Stomach (tissue), 9 donors: ENCODE measurements around the gene MYH6. TPM values are rescaled to one million over a fixed set of nuclear protein-coding genes. Genes with fewer than 3 reads are reported as not detected.
A peak's percentile ranks its signal among the peaks of the same experiment; 100 is the strongest.

ENCODE experiments used
- DNase-seq, 2 donors: peaks; one replicate each; pipeline versions ENCODE4 v3.0.0 to v3.0.0-alpha.2; 2013 to 2019
- H3K27ac ChIP-seq, 5 donors: fragments of 200-600 bp in 4 of 5; sonication (generic) in 4 of 5; one replicate each; pipeline ENCODE4 v1.5.1; 2013 to 2019; ENCODE audit warnings: mild to moderate bottlenecking in 1 of 5, moderate library complexity in 1 of 5
- H3K27me3 ChIP-seq, 3 donors: fragments of 200-600 bp; sonication (generic); one replicate each; pipeline ENCODE4 v1.5.1; 2017 to 2019; ENCODE audit warnings: mixed run types in 1 of 3
- H3K36me3 ChIP-seq, 4 donors: fragments of 200-600 bp; sonication (generic); 1 replicate in 3 of 4; 2 replicates in 1 of 4; pipeline ENCODE4 v1.5.1; 2016 to 2019
- H3K4me1 ChIP-seq, 4 donors: fragments of 200-600 bp; sonication (generic); one replicate each; pipeline ENCODE4 v1.5.1; 2016 to 2019
- H3K4me3 ChIP-seq, 4 donors: fragments of 200-600 bp; sonication (generic) in 3 of 4; one replicate each; pipeline ENCODE4 v1.5.1; 2016 to 2019; ENCODE audit warnings: mild to moderate bottlenecking in 1 of 4
- H3K9me3 ChIP-seq, 4 donors: fragments of 200-600 bp; sonication (generic); one replicate each; pipeline ENCODE4 v1.5.1; 2016 to 2019
- CTCF ChIP-seq, 7 experiments: fragments of 450-650 bp in 4 of 7; fragments of 200-600 bp in 3 of 7; sonication (generic) in 3 of 7; IDR thresholded peaks; one replicate each; pipeline ENCODE4 v1.5.1; 2016 to 2019; ENCODE audit warnings: antibody characterized with exemption in 7 of 7, control low read depth in 2 of 7, mild to moderate bottlenecking in 1 of 7
- EP300 ChIP-seq: sonication (generic); formaldehyde crosslinking; IDR thresholded peaks from one replicate; pipeline ENCODE4 v1.6.1; 2017; ENCODE audit warnings: antibody characterized with exemption
- POLR2A ChIP-seq, 4 donors: fragments of 450-650 bp; IDR thresholded peaks; one replicate each; pipeline ENCODE4 v1.6.1; 2016; ENCODE audit warnings: antibody characterized with exemption in 4 of 4, control low read depth in 2 of 4, mild to moderate bottlenecking in 1 of 4, moderate library complexity in 1 of 4
- POLR2AphosphoS5 ChIP-seq, 3 donors: sonication (generic); formaldehyde crosslinking; IDR thresholded peaks; one replicate each; pipeline ENCODE4 v1.6.1; 2016; ENCODE audit warnings: antibody characterized with exemption in 3 of 3
- WGBS, 5 donors: extraction: QIAGEN DNeasy Blood & Tissue Kit in 3 of 5; methylation state at CpG; one replicate each; pipeline versions ENCODE4 v1.1.5 to v1.1.7; 2013 to 2018; 5-methylcytosine and 5-hydroxymethylcytosine counted together
- intact Hi-C: fragments of 100-400 bp; cut with DNase I; formaldehyde crosslinking; loops from one replicate; pipeline ENCODE4 v1.15.1; 2023; ENCODE audit warnings: low total_unique reads
- polyA plus RNA-seq, 3 donors: library from polyadenylated mRNA; stranded (reverse); fragments of 200-250 nt; gene quantifications; one replicate each; pipeline ENCODE4 v1.2.3, GENCODE V29; 2013
- total RNA-seq, 5 donors: library from RNA; depleted of rRNA; stranded (reverse); fragments of >200 nt; gene quantifications; one replicate each; pipeline versions ENCODE4 v1.1.0 to v1.2.3, GENCODE V29; 2014 to 2016
- donor health status: healthy with polysubstance abuse.
- donor health status: Bipolar disorder and iron deficiency.
- donor health status: healthy.

Gene MYH6
- total and polyA plus RNA-seq, 8 donors = 0.37 to 3.2 (median 0.97) TPM; not detected in 4

- H3K4me3 ChIP-seq = no peak overlapping the region
- H3K27me3 ChIP-seq = peaks cover 0 to 7% (median 0%) of the 10 kb centered on the region in 3 donors
- no peak overlapping the region for H3K27ac ChIP-seq
- no peak for TF ChIP-seq EP300
- no peak for TF ChIP-seq POLR2AphosphoS5 (IDR thresholded peaks at IDR 0.05)
- TF ChIP-seq CTCF (IDR thresholded peaks at IDR 0.05) = no peak
- TF ChIP-seq POLR2A (IDR thresholded peaks at IDR 0.05) = no peak
- WGBS, 5 donors = 78 to 90% (median 81%) methylated on average over 8 of the region's 8 CpGs
- no peaks in the 10 kb centered on the region for H3K9me3 ChIP-seq
- no peaks in the 10 kb centered on the region for H3K36me3 ChIP-seq
- intact Hi-C loops = no loop called here
- DNase-seq = peak in 1 of 2 donors; percentile 9
- H3K4me1 ChIP-seq = no peaks in the 10 kb centered on the region
Observed at GRCh38 chr14:23434488-23435222, 26.6 kb upstream of the MYH6 start.

- H3K27me3 ChIP-seq = peaks cover 0 to 17% (median 0%) of the 10 kb centered on the region in 3 donors
- no peak for TF ChIP-seq POLR2A (IDR thresholded peaks at IDR 0.05)
- TF ChIP-seq POLR2AphosphoS5 (IDR thresholded peaks at IDR 0.05) = no peak
- no peak for TF ChIP-seq EP300
- no peak for TF ChIP-seq CTCF (IDR thresholded peaks at IDR 0.05)
- no peaks in the 10 kb centered on the region for H3K4me1 ChIP-seq
- intact Hi-C loops = no loop called here
- DNase-seq = no peak
- H3K9me3 ChIP-seq = no peaks in the 10 kb centered on the region
- 78 to 87% (median 79%) methylated on average over 10 of the region's 10 CpGs for WGBS, 5 donors
- no peak overlapping the region for H3K4me3 ChIP-seq
- no peaks in the 10 kb centered on the region for H3K36me3 ChIP-seq
- no peak overlapping the region for H3K27ac ChIP-seq
Observed at GRCh38 chr14:23433457-23433856, 25.4 kb upstream of the MYH6 start.

- WGBS, 5 donors = 82 to 90% (median 85%) methylated on average over 10 of the region's 10 CpGs
Observed at GRCh38 chr14:23432946-23433345, 24.9 kb upstream of the MYH6 start.

More at GRCh38 chr14:23432946-23433345, 24.9 kb upstream of the MYH6 start:
- intact Hi-C loops = no loop called here
- H3K36me3 ChIP-seq = no peaks in the 10 kb centered on the region
- H3K27me3 ChIP-seq = peaks cover 0 to 17% (median 0%) of the 10 kb centered on the region in 3 donors
- DNase-seq = no peak
- no peaks in the 10 kb centered on the region for H3K4me1 ChIP-seq
- no peaks in the 10 kb centered on the region for H3K9me3 ChIP-seq
- H3K27ac ChIP-seq = no peak overlapping the region
- no peak for TF ChIP-seq POLR2A (IDR thresholded peaks at IDR 0.05)
- TF ChIP-seq CTCF (IDR thresholded peaks at IDR 0.05) = no peak
- TF ChIP-seq EP300 = no peak
- no peak for TF ChIP-seq POLR2AphosphoS5 (IDR thresholded peaks at IDR 0.05)
- H3K4me3 ChIP-seq = no peak overlapping the region
